Testis (tissue), 2 donors: ENCODE data around the gene PLEKHN1.

Source experiments
- CTCF ChIP-seq, 3 experiments: fragments of 450-650 bp in 2 of 3; fragments of 200-600 bp in 1 of 3; sonication (generic) in 1 of 3; IDR thresholded peaks; one replicate each; pipeline ENCODE4 v1.5.1; 2016 to 2019; ENCODE audit warnings: antibody characterized with exemption in 3 of 3, mild to moderate bottlenecking in 2 of 3, moderate library complexity in 1 of 3
- POLR2A ChIP-seq: fragments of 450-650 bp; IDR thresholded peaks from one replicate; pipeline ENCODE4 v1.6.1; 2017; ENCODE audit warnings: antibody characterized with exemption, mild to moderate bottlenecking, moderate library complexity

GRCh38 chr1:953524-954320 lies 12.6 kb upstream of the PLEKHN1 start:
- TF ChIP-seq CTCF (IDR thresholded peaks at IDR 0.05): no peak
- TF ChIP-seq POLR2A: no peak
